SK-N-SH (cell line): Measurements from ENCODE around the gene PCSK6. TPM values are rescaled to one million over a fixed set of nuclear protein-coding genes. Genes with fewer than 3 reads are reported as not detected.

ENCODE experiments used
- CTCF ChIA-PET: fragments of 300-600, 350-600 bp; formaldehyde crosslinking; extraction: SDS; loops from one replicate; lab custom pipeline; 2021; lab: Yijun Ruan, JAX
- POLR2A ChIA-PET: fragments of 350-600 bp; sonication (Branson Sonifier 250); formaldehyde crosslinking; extraction: SDS; loops from one replicate; lab custom pipeline; 2020; ENCODE audit warnings: antibody characterized with exemption, inconsistent platforms; lab: Yijun Ruan, JAX
- DNase-seq: peaks from one replicate; pipeline ENCODE4 v3.0.0; 2012
- H2AFZ ChIP-seq: fragments of 200-600 bp; sonication (generic); 2 replicates; pipeline ENCODE4 v1.8.1; 2016; ENCODE audit warnings: antibody characterized with exemption, mild to moderate bottlenecking, low read depth
- H3F3A ChIP-seq: fragments of 200-600 bp; sonication (generic); replicated peaks from 2 replicates; pipeline ENCODE3; 2016; ENCODE audit warnings: antibody characterized with exemption, mild to moderate bottlenecking; ENCODE audit not compliant: insufficient read depth
- H3K27ac ChIP-seq, 2 experiments: fragments of 200-500 bp in 1 of 2; fragments of 200-600 bp in 1 of 2; sonication (Bioruptor generic) in 1 of 2; sonication (generic), shearing (Covaris generic) in 1 of 2; 2 replicates each; pipeline versions ENCODE4 v1.5.1 to v1.6.1; 2014 to 2016; ENCODE audit warnings: low read depth in 2 of 2, inconsistent platforms in 1 of 2, low read length in 1 of 2, mild to moderate bottlenecking in 1 of 2, mixed read lengths in 1 of 2
- H3K27me3 ChIP-seq: fragments of 200-600 bp; sonication (generic), shearing (Covaris generic); 2 replicates; pipeline ENCODE4 v1.6.1; 2016; ENCODE audit warnings: mixed run types; ENCODE audit not compliant: insufficient read depth
- H3K36me3 ChIP-seq, 2 experiments: fragments of 200-500 bp in 1 of 2; fragments of 200-600 bp in 1 of 2; sonication (Bioruptor generic) in 1 of 2; sonication (generic) in 1 of 2; replicated peaks in 1 of 2; 2 replicates each; pipeline versions ENCODE3 to v1.5.1; 2014 to 2016; ENCODE audit warnings: low read length in 1 of 2, mild to moderate bottlenecking in 1 of 2; ENCODE audit not compliant: insufficient read depth in 2 of 2, control insufficient read depth in 1 of 2
- H3K4me1 ChIP-seq, 2 experiments: fragments of 200-500 bp in 1 of 2; fragments of 200-600 bp in 1 of 2; sonication (Bioruptor generic) in 1 of 2; sonication (generic), shearing (Covaris generic) in 1 of 2; 2 replicates each; pipeline versions ENCODE4 v1.5.1 to v1.6.1; 2014 to 2016; ENCODE audit warnings: low read depth in 1 of 2, low read length in 1 of 2, mixed run types in 1 of 2; ENCODE audit not compliant: insufficient read depth in 2 of 2, control insufficient read depth in 1 of 2
- H3K4me2 ChIP-seq: fragments of 200-600 bp; sonication (generic), shearing (Covaris generic); 2 replicates; pipeline ENCODE4 v1.6.1; 2017; ENCODE audit warnings: mixed run types
- H3K4me3 ChIP-seq, 2 experiments: fragments of 200-500 bp in 1 of 2; fragments of 200-600 bp in 1 of 2; sonication (Bioruptor generic) in 1 of 2; sonication (generic), shearing (Covaris generic) in 1 of 2; 2 replicates each; pipeline versions ENCODE4 v1.5.1 to v1.8.1; 2014 to 2016; ENCODE audit warnings: low read depth in 2 of 2, inconsistent platforms in 1 of 2, low read length in 1 of 2, mild to moderate bottlenecking in 1 of 2, mixed read lengths in 1 of 2, moderate library complexity in 1 of 2
- H3K79me2 ChIP-seq: fragments of 200-600 bp; sonication (generic); 2 replicates; pipeline ENCODE4 v1.8.1; 2017; ENCODE audit warnings: mild to moderate bottlenecking; ENCODE audit not compliant: insufficient read depth
- H3K9ac ChIP-seq: fragments of 200-600 bp; sonication (generic); 2 replicates; pipeline ENCODE4 v1.6.1; 2017; ENCODE audit warnings: mixed run types
- H3K9me2 ChIP-seq: fragments of 200-600 bp; sonication (generic); 2 replicates; pipeline ENCODE4 v1.6.1; 2017; ENCODE audit warnings: mixed run types
- H3K9me3 ChIP-seq: fragments of 200-600 bp; sonication (generic); 2 replicates; pipeline ENCODE4 v1.6.1; 2017; ENCODE audit warnings: mixed run types, mild to moderate bottlenecking, moderate library complexity
- H4K20me1 ChIP-seq: fragments of 200-600 bp; sonication (generic); 2 replicates; pipeline ENCODE4 v1.6.1; 2017; ENCODE audit warnings: mild to moderate bottlenecking, mixed run types; ENCODE audit not compliant: insufficient read depth
- CHD2 ChIP-seq: fragments of 150-350 bp; IDR thresholded peaks from 2 replicates; pipeline ENCODE4 v1.6.1; 2018; ENCODE audit warnings: low read length; ENCODE audit not compliant: partially characterized antibody
- ELF1 ChIP-seq: IDR thresholded peaks from 2 replicates; pipeline ENCODE4 v1.4.0; 2012
- EZH2phosphoT487 ChIP-seq: fragments of 200-600 bp; sonication (generic); IDR thresholded peaks from 2 replicates; pipeline ENCODE4 v1.6.1; 2017; ENCODE audit warnings: low read depth, mixed run types, mild to moderate bottlenecking, antibody characterized with exemption, moderate library complexity, borderline replicate concordance
- FOXJ3 ChIP-seq: sonication (generic); formaldehyde crosslinking; IDR thresholded peaks from 2 replicates; pipeline ENCODE4 v1.5.1; 2020; ENCODE audit warnings: mild to moderate bottlenecking, missing genetic modification reagents
- FOXM1 ChIP-seq: IDR thresholded peaks from 2 replicates; pipeline ENCODE4 v1.4.0; 2012; ENCODE audit warnings: low read depth, mild to moderate bottlenecking
- GABPA ChIP-seq: IDR thresholded peaks from 2 replicates; pipeline ENCODE4 v1.4.0; 2012; ENCODE audit warnings: low read depth, mild to moderate bottlenecking
- MEF2A ChIP-seq: IDR thresholded peaks from 2 replicates; pipeline ENCODE4 v1.4.0; 2012; ENCODE audit warnings: low read depth, borderline replicate concordance
- NFIC ChIP-seq: IDR thresholded peaks from 2 replicates; pipeline ENCODE4 v1.4.0; 2012; ENCODE audit warnings: borderline replicate concordance
- NRF1 ChIP-seq: IDR thresholded peaks from 2 replicates; pipeline ENCODE4 v1.6.1; 2012; ENCODE audit warnings: low read depth, mild to moderate bottlenecking, low read length
- PBX3 ChIP-seq: IDR thresholded peaks from 2 replicates; pipeline ENCODE4; 2012
- RFX5 ChIP-seq: IDR thresholded peaks from 2 replicates; pipeline ENCODE4 v1.6.1; 2012; ENCODE audit warnings: mild to moderate bottlenecking, improper control_type of control experiment, low read length
- RXRA ChIP-seq: IDR thresholded peaks from 2 replicates; pipeline ENCODE4 v1.4.0; 2012; ENCODE audit warnings: low read depth, mild to moderate bottlenecking, borderline replicate concordance
- SMC3 ChIP-seq: IDR thresholded peaks from 2 replicates; pipeline ENCODE4 v1.6.1; 2012; ENCODE audit warnings: low read depth, low read length, improper control_type of control experiment
- TAF1 ChIP-seq: IDR thresholded peaks from 2 replicates; pipeline ENCODE4 v1.6.1; 2012; ENCODE audit warnings: low read depth, mild to moderate bottlenecking, low read length, moderate library complexity, borderline replicate concordance
- TCF12 ChIP-seq: IDR thresholded peaks from 2 replicates; pipeline ENCODE4 v1.4.0; 2012
- TEAD4 ChIP-seq: IDR thresholded peaks from 2 replicates; pipeline ENCODE4 v1.4.0; 2012; ENCODE audit warnings: mild to moderate bottlenecking, borderline replicate concordance; ENCODE audit not compliant: insufficient read depth
- YY1 ChIP-seq: IDR thresholded peaks from 2 replicates; pipeline ENCODE4 v1.4.0; 2012; ENCODE audit warnings: low read depth, mild to moderate bottlenecking
- ZBTB33 ChIP-seq: IDR thresholded peaks from 2 replicates; pipeline ENCODE4 v1.4.0; 2012; ENCODE audit warnings: low read depth, borderline replicate concordance
- WGBS: methylation state at CpG from one replicate; pipeline ENCODE4 v1.1.6; 2017; ENCODE audit warnings: low lambda C conversion rate; 5-methylcytosine and 5-hydroxymethylcytosine counted together
- polyA plus RNA-seq, 3 experiments: library from polyadenylated mRNA; depleted of rRNA; stranded (reverse); fragments of >200 nt; gene quantifications; 2 replicates each; pipeline ENCODE4 v1.2.3, GENCODE V29; 2012
- TF ChIP-seq, protein P1 (sequence below): IDR thresholded peaks from 2 replicates; pipeline ENCODE4 v1.4.0; 2012; ENCODE audit warnings: low read depth, borderline replicate concordance

Gene PCSK6
- polyA plus RNA-seq, 1 of the 3 experiments (the other 2 are of a cell fraction) = 0.03 TPM

- H3K27ac ChIP-seq = no peak overlapping the region
- H3K4me1 ChIP-seq = no peaks in the 10 kb centered on the region; a peak in 1 of 4 replicates
- WGBS = 76% methylated on average over 10 of the region's 16 CpGs
- no peaks in the 10 kb centered on the region for H3K9me3 ChIP-seq
- POLR2A ChIA-PET = no interaction called here
- H3K9me2 ChIP-seq = no peaks in the 10 kb centered on the region
- no peak for TF ChIP-seq TAF1
- TF ChIP-seq FOXJ3 (CRISPR knock-in tag) = no peak
- TF ChIP-seq RFX5 = no peak
- TF ChIP-seq, protein P1, sequence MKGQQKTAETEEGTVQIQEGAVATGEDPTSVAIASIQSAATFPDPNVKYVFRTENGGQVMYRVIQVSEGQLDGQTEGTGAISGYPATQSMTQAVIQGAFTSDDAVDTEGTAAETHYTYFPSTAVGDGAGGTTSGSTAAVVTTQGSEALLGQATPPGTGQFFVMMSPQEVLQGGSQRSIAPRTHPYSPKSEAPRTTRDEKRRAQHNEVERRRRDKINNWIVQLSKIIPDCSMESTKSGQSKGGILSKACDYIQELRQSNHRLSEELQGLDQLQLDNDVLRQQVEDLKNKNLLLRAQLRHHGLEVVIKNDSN = no peak
- no peak for TF ChIP-seq NFIC
- TF ChIP-seq MEF2A = no peak
- no peak for TF ChIP-seq NRF1
- TF ChIP-seq ZBTB33 = no peak
- TF ChIP-seq PBX3 = no peak
- TF ChIP-seq TEAD4 = no peak
- TF ChIP-seq GABPA = no peak
- no peaks in the 10 kb centered on the region for H3K27me3 ChIP-seq
- no peak overlapping the region for H2AFZ ChIP-seq
- no peak overlapping the region for H3K4me3 ChIP-seq
- no peaks in the 10 kb centered on the region for H3K36me3 ChIP-seq
- no peak overlapping the region for H3K9ac ChIP-seq
- no peak for DNase-seq
- CTCF ChIA-PET = interaction anchor here (1.3 to 1.6 kb wide), 3 partner anchors 121 to 192 kb away, joined by 3 to 5 read pairs (median 4); no protein-coding TSS in a partner anchor
- no peaks in the 10 kb centered on the region for H4K20me1 ChIP-seq
- H3K4me2 ChIP-seq = no peak overlapping the region
- H3K79me2 ChIP-seq = no peaks in the 10 kb centered on the region
- no peaks in the 10 kb centered on the region for H3F3A ChIP-seq
These were observed 1.6 kb upstream of the PCSK6 start for GRCh38 chr15:101490922-101491733.

DNA sequence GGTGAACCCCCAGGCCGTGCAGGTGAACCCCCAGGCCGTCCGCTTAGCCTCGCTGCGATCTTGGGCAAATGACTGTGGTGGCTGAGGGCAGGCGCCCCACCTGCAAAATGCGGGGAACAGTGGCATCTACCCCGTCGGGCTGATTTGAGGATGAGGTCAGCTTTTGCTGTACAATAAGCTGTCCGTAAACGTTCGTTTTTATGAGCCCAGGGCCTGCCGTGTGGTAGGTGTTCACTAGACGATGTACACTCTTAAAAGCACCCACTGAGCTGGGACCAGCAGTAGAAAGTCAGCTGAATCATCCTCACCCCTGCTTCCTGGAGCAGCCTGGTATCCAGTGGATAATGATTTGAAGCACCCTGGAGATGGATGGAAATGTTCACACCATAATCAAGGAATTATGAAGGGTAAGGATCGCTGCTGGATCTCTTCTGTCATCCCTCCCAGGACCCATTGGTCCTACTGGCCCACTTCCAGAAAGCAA is 943 bp upstream of the PCSK6 start:
- H3K4me2 ChIP-seq = no peak overlapping the region
- H3K9ac ChIP-seq = no peak overlapping the region
- no peaks in the 10 kb centered on the region for H3K9me2 ChIP-seq
- CTCF ChIA-PET = interaction anchor here (1.3 to 1.6 kb wide), 3 partner anchors 122 to 191 kb away, joined by 3 to 5 read pairs (median 4); no protein-coding TSS in a partner anchor
- no peaks in the 10 kb centered on the region for H3K9me3 ChIP-seq
- H3K36me3 ChIP-seq = no peaks in the 10 kb centered on the region
- no peak for DNase-seq
- POLR2A ChIA-PET = no interaction called here
- H2AFZ ChIP-seq = no peak overlapping the region
- no peaks in the 10 kb centered on the region for H3F3A ChIP-seq
- H4K20me1 ChIP-seq = no peaks in the 10 kb centered on the region
- H3K27me3 ChIP-seq = no peaks in the 10 kb centered on the region
- H3K27ac ChIP-seq = no peak overlapping the region
- no peaks in the 10 kb centered on the region for H3K79me2 ChIP-seq
- no peak overlapping the region for H3K4me3 ChIP-seq
- TF ChIP-seq EZH2phosphoT487 = no peak
- no peak for TF ChIP-seq ZBTB33
- no peak for TF ChIP-seq YY1
- TF ChIP-seq SMC3 = no peak
- TF ChIP-seq TCF12 = no peak
- TF ChIP-seq FOXM1 = no peak
- no peak for TF ChIP-seq ELF1
- no peak for TF ChIP-seq TEAD4
- TF ChIP-seq CHD2 = no peak
- no peak for TF ChIP-seq RXRA
- TF ChIP-seq PBX3 = no peak
- WGBS = 90% methylated on average over 14 of the region's 15 CpGs
- no peaks in the 10 kb centered on the region; a peak in 1 of 4 replicates for H3K4me1 ChIP-seq
